OCI-LY1 (cell line): Measurements from ENCODE around the gene IL1RN.

ENCODE experiments used
- H2AFZ ChIP-seq: fragments of 200-600 bp; sonication (generic), shearing (Covaris generic); 2 replicates; pipeline ENCODE4 v1.6.0; 2014; ENCODE audit warnings: antibody characterized with exemption, mild to moderate bottlenecking, low read length
- H3F3A ChIP-seq: fragments of 200-600 bp; sonication (generic), shearing (Covaris generic); 2 replicates; pipeline ENCODE4 v1.6.0; 2014; ENCODE audit warnings: mild to moderate bottlenecking, antibody characterized with exemption, low read length, moderate library complexity; ENCODE audit not compliant: insufficient read depth
- H3K27ac ChIP-seq: fragments of 200-600 bp; sonication (generic); 2 replicates; pipeline ENCODE4 v1.5.1; 2014; ENCODE audit warnings: low read length, mixed run types, mild to moderate bottlenecking, low read depth; ENCODE audit not compliant: poor library complexity, severe bottlenecking
- H3K27me3 ChIP-seq: fragments of 200-600 bp; sonication (generic); 2 replicates; pipeline ENCODE4 v1.6.0; 2014; ENCODE audit warnings: antibody characterized with exemption, mild to moderate bottlenecking, low read length, moderate library complexity; ENCODE audit not compliant: insufficient read depth
- H3K36me3 ChIP-seq: fragments of 200-600 bp; sonication (generic); 2 replicates; pipeline ENCODE4 v1.6.1; 2014; ENCODE audit warnings: mild to moderate bottlenecking, antibody characterized with exemption, low read length, moderate library complexity, mixed read lengths; ENCODE audit not compliant: insufficient read depth
- H3K4me1 ChIP-seq: fragments of 200-600 bp; sonication (generic); 2 replicates; pipeline ENCODE4 v1.5.1; 2014; ENCODE audit warnings: mild to moderate bottlenecking, low read length, moderate library complexity; ENCODE audit not compliant: insufficient read depth, severe bottlenecking
- H3K4me2 ChIP-seq: fragments of 200-600 bp; sonication (generic), shearing (Covaris generic); 2 replicates; pipeline ENCODE4 v1.6.1; 2014; ENCODE audit warnings: low read length
- H3K4me3 ChIP-seq: fragments of 200-600 bp; sonication (generic); 2 replicates; pipeline ENCODE4 v1.5.1; 2014; ENCODE audit warnings: low read length, low read depth, mild to moderate bottlenecking, mixed read lengths; ENCODE audit not compliant: poor library complexity, severe bottlenecking
- H3K79me2 ChIP-seq: fragments of 200-600 bp; shearing (Covaris generic); 2 replicates; pipeline ENCODE4 v1.6.1; 2016; ENCODE audit warnings: mixed run types, low read length, mixed read lengths; ENCODE audit not compliant: insufficient read depth
- H3K9ac ChIP-seq: fragments of 200-600 bp; sonication (generic), shearing (Covaris generic); 2 replicates; pipeline ENCODE4 v1.6.1; 2014; ENCODE audit warnings: mild to moderate bottlenecking, low read length, mixed read lengths
- H3K9me2 ChIP-seq: fragments of 200-600 bp; sonication (generic), shearing (Covaris generic); 2 replicates; pipeline ENCODE4 v1.6.1; 2014; ENCODE audit warnings: low read depth, mild to moderate bottlenecking, low read length, mixed read lengths
- H3K9me3 ChIP-seq: fragments of 200-600 bp; shearing (Covaris generic); 2 replicates; pipeline ENCODE4 v1.6.1; 2014; ENCODE audit warnings: low read length, mixed read lengths
- H4K20me1 ChIP-seq: fragments of 200-600 bp; sonication (generic), shearing (Covaris generic); 2 replicates; pipeline ENCODE4 v1.6.0; 2016; ENCODE audit warnings: mild to moderate bottlenecking, low read length; ENCODE audit not compliant: insufficient read depth
- CTCF ChIP-seq: fragments of 200-600 bp; sonication (generic), shearing (Covaris generic); IDR thresholded peaks from 2 replicates; pipeline ENCODE4 v1.5.1; 2017; ENCODE audit warnings: mild to moderate bottlenecking, antibody characterized with exemption, low read length, moderate library complexity, mixed read lengths
- EZH2 ChIP-seq: fragments of 200-600 bp; sonication (generic), shearing (Covaris generic); IDR thresholded peaks from 2 replicates; pipeline ENCODE4 v1.8.0; 2017; ENCODE audit warnings: borderline replicate concordance, mixed run types, mild to moderate bottlenecking, antibody characterized with exemption, low read length, moderate library complexity, mixed read lengths

The IL1RN gene

GRCh38 chr2:113114996-113115395, 12.4 kb upstream of the IL1RN start:
- peaks cover 7% of the 10 kb centered on the region for H3K4me1 ChIP-seq
- no peaks in the 10 kb centered on the region for H3F3A ChIP-seq
- H3K9ac ChIP-seq = no peak overlapping the region
- no peaks in the 10 kb centered on the region for H4K20me1 ChIP-seq
- no peaks in the 10 kb centered on the region for H3K79me2 ChIP-seq
- H3K36me3 ChIP-seq = no peaks in the 10 kb centered on the region
- H3K9me3 ChIP-seq = no peaks in the 10 kb centered on the region
- no peak overlapping the region for H2AFZ ChIP-seq
- H3K9me2 ChIP-seq = no peaks in the 10 kb centered on the region
- no peaks in the 10 kb centered on the region for H3K27me3 ChIP-seq
- H3K27ac ChIP-seq = no peak overlapping the region
- H3K4me3 ChIP-seq = no peak overlapping the region
- H3K4me2 ChIP-seq = no peak overlapping the region
- TF ChIP-seq CTCF (no peak), EZH2 (no peak)

- no peaks in the 10 kb centered on the region for H3K27me3 ChIP-seq
- no peaks in the 10 kb centered on the region for H3K9me3 ChIP-seq
- H3K4me2 ChIP-seq = no peak overlapping the region
- no peaks in the 10 kb centered on the region for H4K20me1 ChIP-seq
- no peak overlapping the region for H3K4me3 ChIP-seq
- H3K79me2 ChIP-seq = no peaks in the 10 kb centered on the region
- no peaks in the 10 kb centered on the region for H3K36me3 ChIP-seq
- H3K9me2 ChIP-seq = no peaks in the 10 kb centered on the region
- H3K4me1 ChIP-seq = peaks cover 7% of the 10 kb centered on the region
- H3K27ac ChIP-seq = no peak overlapping the region
- H3F3A ChIP-seq = no peaks in the 10 kb centered on the region
- no peak overlapping the region for H2AFZ ChIP-seq
- no peak overlapping the region for H3K9ac ChIP-seq
- TF ChIP-seq CTCF (no peak), EZH2 (no peak)
Observed at GRCh38 chr2:113116100-113116958, 11.1 kb upstream of the IL1RN start.

GRCh38 chr2:113117541-113118262, 9.7 kb upstream of the IL1RN start:
- Histone ChIP-seq H3K4me2 (no peak overlapping the region), H3K9ac (no peak overlapping the region), H3F3A (no peaks in the 10 kb centered on the region), H2AFZ (no peak overlapping the region), H3K4me1 (peaks cover 7% of the 10 kb centered on the region), H3K27me3 (no peaks in the 10 kb centered on the region), H3K9me3 (no peaks in the 10 kb centered on the region), H3K9me2 (no peaks in the 10 kb centered on the region), H3K4me3 (no peak overlapping the region), H3K79me2 (no peaks in the 10 kb centered on the region), H3K36me3 (no peaks in the 10 kb centered on the region), H4K20me1 (no peaks in the 10 kb centered on the region), H3K27ac (no peak overlapping the region)
- TF ChIP-seq EZH2 = no peak
- TF ChIP-seq CTCF = no peak
